GM21737 (cell line): Measurements from ENCODE around the gene NEK7.
"Not testable (repeated sequence)": the region's sequence is repeated elsewhere in the genome, so short reads cannot be mapped to it uniquely, and the experiment has no call there.

ENCODE experiments used
- ATAC-seq: cut with Tn5 transposase; IDR thresholded peaks from one replicate; pipeline ENCODE4 v1.9.1; 2021; ENCODE audit warnings: mild to moderate bottlenecking, moderate library complexity; ENCODE audit not compliant: unreplicated experiment

NEK7 gene

DNA sequence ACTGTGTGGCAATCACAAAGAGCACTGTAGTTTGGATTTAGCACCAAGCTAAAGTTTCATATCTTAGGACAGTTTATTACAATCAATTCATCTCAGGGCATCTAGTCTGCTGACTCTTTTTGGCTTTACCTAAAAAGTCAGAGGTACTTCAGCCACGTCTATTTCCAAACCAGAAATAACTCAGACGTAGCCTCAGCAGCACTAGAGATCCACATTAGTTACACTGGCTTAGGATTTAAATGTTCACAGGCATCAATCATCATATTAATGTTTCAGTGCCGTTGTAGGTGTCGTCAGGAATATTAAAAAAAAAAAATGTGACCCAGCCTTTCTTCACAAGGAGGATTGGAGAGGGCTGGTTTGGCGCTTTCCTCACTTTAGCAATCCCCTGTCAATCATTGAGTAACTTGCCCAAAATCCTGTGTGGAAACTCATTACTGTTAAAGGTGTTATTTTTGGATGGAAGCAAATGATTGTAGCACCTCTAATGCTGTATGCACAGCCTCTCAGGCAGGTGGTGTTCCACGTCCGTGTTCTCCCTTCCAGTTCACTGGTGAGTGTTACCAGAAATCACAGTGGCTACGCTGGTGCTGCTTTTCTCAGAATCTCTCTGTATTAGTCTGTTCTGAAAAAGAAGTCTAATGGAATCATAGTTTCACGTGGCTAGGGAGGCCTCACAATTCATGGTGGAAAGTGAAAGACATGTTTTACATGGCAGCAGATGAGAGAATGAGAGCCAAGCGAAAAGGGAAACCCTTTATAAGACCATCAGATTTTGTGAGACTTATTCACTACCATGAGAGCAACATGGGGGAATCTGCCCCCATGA is 45.4 kb downstream of the NEK7 start:
- peak; percentile 76 for ATAC-seq

DNA sequence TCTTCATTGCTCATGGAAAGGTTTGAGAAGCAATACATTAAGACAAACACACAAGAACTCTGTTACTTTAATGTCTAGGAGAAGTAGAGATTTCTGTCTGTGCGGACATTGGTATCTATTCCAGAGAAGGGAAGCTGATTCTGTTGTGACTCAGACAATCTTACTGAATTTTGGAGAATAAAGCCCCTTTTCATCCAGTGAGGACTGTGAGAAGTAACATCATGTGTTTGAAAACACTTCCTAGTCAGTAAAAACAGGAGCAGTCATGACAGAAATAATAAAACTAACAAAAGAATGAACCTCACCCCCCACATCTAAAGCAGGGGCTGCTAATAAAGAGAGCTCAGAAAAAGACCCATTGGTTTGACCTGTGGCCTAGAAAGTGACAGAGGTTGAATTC is 46.6 kb downstream of the NEK7 start:
- no peak for ATAC-seq

DNA sequence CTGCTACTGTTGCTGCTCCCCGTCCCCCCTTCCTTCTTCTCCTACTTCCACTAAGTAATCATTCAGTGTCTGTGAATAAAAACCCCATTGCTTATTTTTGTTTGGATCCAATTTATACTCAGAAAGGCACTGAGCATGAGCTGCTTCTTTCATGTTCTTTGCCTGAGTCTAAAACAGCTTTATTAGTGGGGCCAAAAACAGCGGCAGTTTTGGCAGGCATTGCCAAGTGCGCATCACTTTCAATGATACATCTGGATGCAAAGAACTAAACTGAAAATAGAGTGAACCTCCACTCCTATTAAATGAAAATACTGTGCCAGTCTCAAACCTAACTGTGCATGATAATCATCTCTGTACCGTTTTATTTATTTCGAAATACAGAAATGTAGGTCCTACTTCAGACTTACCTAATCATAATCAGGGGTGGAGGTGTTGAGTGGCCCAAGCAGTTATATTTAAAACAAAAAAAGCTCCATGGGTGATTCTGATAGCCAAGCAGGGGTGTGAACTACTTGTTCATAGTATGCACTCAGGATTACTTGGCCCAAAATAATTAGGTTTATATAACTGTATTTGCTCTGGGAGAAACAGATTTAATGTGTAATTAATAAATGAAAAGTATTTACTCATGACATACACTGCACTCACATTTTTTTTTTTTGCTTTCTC is 48.4 kb downstream of the NEK7 start:
- ATAC-seq = no peak

GRCh38 chr1:198206292-198206691 is 49.5 kb downstream of the NEK7 start:
- ATAC-seq = no peak

DNA sequence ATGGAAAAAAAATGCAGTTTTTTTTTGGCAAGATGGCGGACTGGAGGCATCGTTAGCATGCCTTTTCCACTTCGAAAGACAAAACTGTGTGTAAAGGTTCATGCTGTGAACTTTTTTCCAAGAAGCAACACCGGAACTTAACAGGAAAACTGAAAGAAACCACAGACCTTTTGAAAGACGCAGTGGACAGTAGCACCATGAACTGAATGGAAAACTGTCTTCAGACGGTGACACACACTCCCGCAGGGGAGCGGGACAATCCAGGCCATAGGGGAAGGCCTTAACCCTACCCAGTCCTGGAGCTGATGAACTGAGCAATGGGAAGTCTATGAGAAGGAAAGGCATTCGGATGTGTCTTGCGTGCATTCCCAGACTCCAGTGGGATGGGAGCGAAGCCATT is 54.9 kb downstream of the NEK7 start:
- no peak for ATAC-seq

DNA sequence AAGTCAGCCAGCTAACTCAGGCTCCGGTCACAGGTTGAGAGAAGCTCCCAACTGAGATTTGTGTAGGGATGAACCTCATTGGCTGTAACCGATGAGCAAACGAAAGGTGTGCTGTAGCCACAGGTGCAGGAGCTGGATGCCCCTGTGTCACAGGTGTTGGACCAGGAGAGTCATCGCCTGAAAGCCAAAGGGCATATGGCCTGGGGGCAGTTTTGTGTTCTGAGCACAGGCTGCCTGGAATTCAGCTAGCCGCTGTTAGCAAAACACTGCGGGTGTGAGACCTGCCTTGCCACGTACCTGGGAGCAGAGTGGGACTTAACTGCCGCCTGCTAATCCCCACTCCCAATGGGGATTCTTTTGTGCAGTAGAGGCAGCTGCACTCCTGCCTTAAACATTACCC is 55.3 kb downstream of the NEK7 start:
- no peak for ATAC-seq

DNA sequence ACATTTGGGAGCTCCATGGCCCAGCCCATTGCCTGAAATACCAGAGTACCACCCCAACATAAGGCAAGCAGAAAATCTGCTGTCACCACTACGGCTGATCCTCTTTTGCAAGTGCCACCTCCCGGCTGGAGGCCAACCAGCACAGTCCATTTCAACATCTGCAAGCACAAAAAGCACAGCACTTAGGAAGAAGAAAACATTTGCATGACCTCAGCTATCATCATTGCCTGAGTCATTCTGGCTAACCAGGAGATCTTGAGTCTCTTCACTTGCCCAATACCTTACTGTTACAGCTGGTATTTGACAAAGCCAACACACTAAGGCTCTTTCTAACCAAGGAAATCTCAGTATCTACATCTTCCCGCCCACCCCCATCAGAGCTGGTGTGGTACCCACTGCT is 55.9 kb downstream of the NEK7 start:
- no peak for ATAC-seq

- no peak for ATAC-seq
Measured at GRCh38 chr1:198214924-198215323, 58.1 kb downstream of the NEK7 start.

DNA sequence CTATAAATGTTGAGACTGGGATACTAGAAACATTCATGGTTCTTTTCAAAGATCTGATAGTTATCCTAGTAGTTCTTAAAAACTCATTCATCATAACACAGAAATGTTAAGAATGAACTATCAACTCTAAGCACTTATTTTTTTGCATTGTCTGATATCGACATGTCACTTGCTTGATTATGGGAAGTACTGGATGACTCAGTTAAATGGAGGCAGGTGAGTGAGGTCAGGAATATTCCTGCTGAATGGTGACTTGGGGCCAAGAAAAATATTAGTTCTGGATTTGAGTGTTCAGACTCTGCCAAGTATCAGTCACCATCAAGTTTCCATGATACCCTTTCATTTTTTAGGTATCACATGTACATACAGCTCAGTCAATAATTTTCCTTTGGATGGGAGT is 63.6 kb downstream of the NEK7 start:
- no peak for ATAC-seq

- ATAC-seq = not testable (repeated sequence)
Measured at GRCh38 chr1:198227010-198227409, 70.2 kb downstream of the NEK7 start.

DNA sequence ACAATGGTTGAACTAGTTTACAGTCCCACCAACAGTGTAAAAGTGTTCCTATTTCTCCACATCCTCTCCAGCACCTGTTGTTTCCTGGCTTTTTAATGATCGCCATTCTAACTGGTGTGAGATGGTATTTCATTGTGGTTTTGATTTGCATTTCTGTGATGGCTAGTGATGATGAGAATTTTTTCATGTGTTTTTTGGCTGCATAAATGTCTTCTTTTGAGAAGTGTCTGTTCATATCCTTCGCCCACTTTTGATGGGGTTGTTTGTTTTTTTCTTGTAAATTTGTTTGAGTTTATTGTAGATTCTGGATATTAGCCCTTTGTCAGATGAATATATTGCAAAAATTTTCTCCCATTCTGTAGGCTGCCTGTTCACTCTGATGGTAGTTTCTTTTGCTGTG is 70.7 kb downstream of the NEK7 start:
- ATAC-seq = not testable (repeated sequence)

GRCh38 chr1:198228925-198229324 is 72.1 kb downstream of the NEK7 start:
- no peak for ATAC-seq

- no peak for ATAC-seq
Measured at GRCh38 chr1:198231779-198232178, 75.0 kb downstream of the NEK7 start.

GRCh38 chr1:198232378-198232777 is 75.6 kb downstream of the NEK7 start:
- no peak for ATAC-seq

DNA sequence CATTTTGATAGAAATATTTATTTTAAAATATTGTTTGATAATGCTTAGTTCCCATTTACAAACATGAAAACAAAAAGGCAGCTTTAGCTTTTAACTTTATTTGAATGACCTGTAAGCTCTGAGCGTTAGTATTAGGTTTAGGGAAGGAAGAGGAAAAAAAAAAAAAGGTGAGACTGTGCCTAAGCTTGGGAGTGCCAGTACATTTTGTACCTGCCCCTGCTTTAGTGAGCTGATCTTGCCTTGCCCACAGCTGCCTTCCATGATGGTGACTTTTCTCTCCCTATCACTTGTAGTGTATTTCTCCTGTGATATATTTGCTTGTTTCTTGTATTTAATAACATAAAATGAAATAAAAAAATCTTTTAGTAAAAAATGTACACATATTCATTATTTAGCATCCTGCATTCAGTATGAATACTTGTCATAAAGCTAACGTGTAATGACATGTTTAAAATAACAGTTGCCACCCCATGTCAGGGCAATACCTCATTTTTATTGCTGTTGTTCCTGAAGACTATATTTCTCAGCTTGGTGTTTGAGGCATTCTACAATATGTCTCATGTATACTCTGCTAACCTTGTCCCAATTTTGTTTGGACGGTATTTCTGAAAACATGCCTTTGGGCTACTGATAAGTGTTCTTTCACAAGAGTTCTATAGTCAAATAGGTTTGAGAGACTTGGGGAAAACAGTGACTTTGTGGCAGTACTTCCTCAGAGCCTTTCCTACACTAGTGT is 76.3 kb downstream of the NEK7 start:
- ATAC-seq = no peak

DNA sequence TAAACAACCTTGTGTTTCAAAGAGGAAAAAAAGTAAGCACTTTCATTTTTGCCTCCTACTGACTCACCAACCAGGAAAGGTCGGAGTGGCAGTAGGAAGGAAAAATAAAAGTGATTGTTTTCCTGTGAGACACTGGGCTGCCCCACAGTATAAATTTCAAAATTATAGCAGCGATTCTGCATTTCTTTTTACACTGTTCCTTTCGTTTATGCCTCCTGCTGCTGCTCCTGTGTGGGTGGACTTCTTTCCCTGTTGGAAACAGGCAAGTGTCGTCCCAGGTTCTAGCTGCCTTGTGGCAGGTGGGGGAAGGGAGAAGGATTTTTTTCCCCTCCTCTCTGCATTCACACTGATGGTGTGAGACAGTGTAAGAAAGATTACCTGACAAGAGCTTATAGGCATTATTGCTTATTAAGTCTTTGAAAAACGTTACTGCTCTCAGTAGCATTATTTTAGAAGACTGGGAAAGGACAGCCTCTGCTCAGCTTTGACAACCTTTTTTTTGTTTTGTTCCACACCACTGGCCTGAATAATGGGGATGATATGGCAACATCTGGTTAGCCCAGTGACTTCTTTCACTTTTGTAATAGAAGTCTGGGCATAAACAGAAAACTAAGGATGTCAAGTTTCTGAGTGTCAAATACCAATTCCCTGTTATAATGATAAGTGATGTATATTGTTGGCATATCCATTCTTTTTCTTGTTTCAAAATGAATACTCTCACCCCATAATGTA is 77.9 kb downstream of the NEK7 start:
- no peak for ATAC-seq

GRCh38 chr1:198238121-198238520 is 81.3 kb downstream of the NEK7 start:
- no peak for ATAC-seq

- ATAC-seq = no peak
Measured at GRCh38 chr1:198241553-198241952, 84.8 kb downstream of the NEK7 start.

GRCh38 chr1:198244772-198245171 is 88.0 kb downstream of the NEK7 start:
- ATAC-seq = no peak

GRCh38 chr1:198245379-198245778 is 88.6 kb downstream of the NEK7 start:
- no peak for ATAC-seq

- no peak for ATAC-seq
Measured at GRCh38 chr1:198246337-198246736, 89.5 kb downstream of the NEK7 start.
